Peyer's patch (tissue), 4 donors: ENCODE measurements around the gene PLCH1. TPM values are rescaled to one million over a fixed set of nuclear protein-coding genes. Genes with fewer than 3 reads are reported as not detected.

Experiments used
- DNase-seq, 3 donors: peaks; one replicate each; pipeline ENCODE4 v3.0.0-alpha.2; 2017 to 2019
- H3K27ac ChIP-seq, 4 donors: fragments of 200-600 bp; sonication (generic); one replicate each; pipeline ENCODE4 v1.5.1; 2016 to 2019
- H3K27me3 ChIP-seq, 2 donors: fragments of 200-600 bp; sonication (generic); one replicate each; pipeline ENCODE4 v1.5.1; 2019
- H3K36me3 ChIP-seq, 3 donors: fragments of 200-600 bp; sonication (generic); one replicate each; pipeline ENCODE4 v1.5.1; 2016 to 2019
- H3K4me1 ChIP-seq, 4 donors: fragments of 200-600 bp; sonication (generic); one replicate each; pipeline ENCODE4 v1.5.1; 2016 to 2019
- H3K4me3 ChIP-seq, 4 donors: fragments of 200-600 bp; sonication (generic); 1 replicate in 3 of 4; 2 replicates in 1 of 4; pipeline ENCODE4 v1.5.1; 2016 to 2019; ENCODE audit warnings: mild to moderate bottlenecking in 1 of 4
- H3K9me3 ChIP-seq, 4 donors: fragments of 200-600 bp; sonication (generic); one replicate each; pipeline ENCODE4 v1.5.1; 2016 to 2019; ENCODE audit warnings: mild to moderate bottlenecking in 1 of 4
- POLR2A ChIP-seq, 2 donors: fragments of 450-650 bp; IDR thresholded peaks; one replicate each; pipeline ENCODE4 v1.5.1; 2017; ENCODE audit warnings: antibody characterized with exemption in 2 of 2, mild to moderate bottlenecking in 2 of 2, moderate library complexity in 2 of 2
- total RNA-seq, 4 donors: library from RNA; depleted of rRNA; stranded (reverse); fragments of >200 nt; gene quantifications; one replicate each; pipeline ENCODE4 v1.1.0, GENCODE V29; 2016
- TF ChIP-seq, protein P1 (sequence below), 6 experiments: fragments of 450-650 bp in 4 of 6; fragments of 200-600 bp in 2 of 6; sonication (generic) in 1 of 6; IDR thresholded peaks; one replicate each; pipeline ENCODE4 v1.5.1; 2017 to 2019; ENCODE audit warnings: antibody characterized with exemption in 6 of 6, mild to moderate bottlenecking in 3 of 6, moderate library complexity in 1 of 6

The PLCH1 gene
- total RNA-seq, 4 donors from 2014 or later, result 8.3 to 19.1 (median 12.7) TPM

GRCh38 chr3:155528579-155528978, 216.3 kb downstream of the PLCH1 start:
- TF ChIP-seq, protein P1, sequence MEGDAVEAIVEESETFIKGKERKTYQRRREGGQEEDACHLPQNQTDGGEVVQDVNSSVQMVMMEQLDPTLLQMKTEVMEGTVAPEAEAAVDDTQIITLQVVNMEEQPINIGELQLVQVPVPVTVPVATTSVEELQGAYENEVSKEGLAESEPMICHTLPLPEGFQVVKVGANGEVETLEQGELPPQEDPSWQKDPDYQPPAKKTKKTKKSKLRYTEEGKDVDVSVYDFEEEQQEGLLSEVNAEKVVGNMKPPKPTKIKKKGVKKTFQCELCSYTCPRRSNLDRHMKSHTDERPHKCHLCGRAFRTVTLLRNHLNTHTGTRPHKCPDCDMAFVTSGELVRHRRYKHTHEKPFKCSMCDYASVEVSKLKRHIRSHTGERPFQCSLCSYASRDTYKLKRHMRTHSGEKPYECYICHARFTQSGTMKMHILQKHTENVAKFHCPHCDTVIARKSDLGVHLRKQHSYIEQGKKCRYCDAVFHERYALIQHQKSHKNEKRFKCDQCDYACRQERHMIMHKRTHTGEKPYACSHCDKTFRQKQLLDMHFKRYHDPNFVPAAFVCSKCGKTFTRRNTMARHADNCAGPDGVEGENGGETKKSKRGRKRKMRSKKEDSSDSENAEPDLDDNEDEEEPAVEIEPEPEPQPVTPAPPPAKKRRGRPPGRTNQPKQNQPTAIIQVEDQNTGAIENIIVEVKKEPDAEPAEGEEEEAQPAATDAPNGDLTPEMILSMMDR (IDR thresholded peaks at IDR 0.05), result no peak
- no peak for TF ChIP-seq POLR2A (IDR thresholded peaks at IDR 0.05)

DNA sequence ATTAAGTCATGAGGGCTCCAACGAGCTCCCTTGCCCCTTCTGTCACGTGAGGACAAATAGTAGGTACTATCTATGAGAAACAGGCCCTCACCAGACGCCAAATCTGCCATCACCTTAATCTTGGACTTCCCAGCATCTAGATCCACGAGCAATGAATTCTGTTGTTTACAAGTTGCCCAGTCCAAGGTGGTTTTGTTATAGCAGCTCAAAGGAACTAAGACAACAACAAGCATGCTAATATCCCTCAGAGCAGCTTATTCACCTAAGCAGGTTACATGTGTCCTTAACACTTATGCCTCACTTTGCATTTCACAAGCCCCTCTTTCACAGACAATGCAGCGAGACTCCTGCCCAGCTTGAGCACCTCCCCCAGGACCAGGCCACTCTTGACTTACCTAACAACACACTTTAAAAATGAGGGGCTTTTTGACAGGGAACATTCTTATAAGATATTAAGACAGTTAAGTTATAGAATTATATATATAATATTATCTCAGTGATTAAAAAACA, 219.5 kb downstream of the PLCH1 start:
- Histone ChIP-seq H3K9me3 (no peaks in the 10 kb centered on the region), H3K27ac (no peak overlapping the region), H3K4me3 (no peak overlapping the region), H3K27me3 (no peaks in the 10 kb centered on the region), H3K36me3 (peaks cover 0 to 3% (median 0%) of the 10 kb centered on the region in 3 donors), H3K4me1 (no peaks in the 10 kb centered on the region)
- no peak for TF ChIP-seq POLR2A (IDR thresholded peaks at IDR 0.05)
- TF ChIP-seq, protein P1 (IDR thresholded peaks at IDR 0.05), result no peak
- no peak for DNase-seq

More at GRCh38 chr3:155528579-155528978, 216.3 kb downstream of the PLCH1 start:
- H3K27ac ChIP-seq, result no peak overlapping the region
- peaks cover 0 to under 1% (median 0%) of the 10 kb centered on the region in 3 donors for H3K36me3 ChIP-seq
- no peaks in the 10 kb centered on the region for H3K9me3 ChIP-seq
- no peak overlapping the region for H3K4me3 ChIP-seq
- no peaks in the 10 kb centered on the region for H3K27me3 ChIP-seq
- H3K4me1 ChIP-seq, result no peaks in the 10 kb centered on the region
- no peak for DNase-seq

GRCh38 chr3:155520463-155520862, 224.4 kb downstream of the PLCH1 start:
- no peak for DNase-seq
- no peak for TF ChIP-seq POLR2A (IDR thresholded peaks at IDR 0.05)
- TF ChIP-seq, protein P1 (IDR thresholded peaks at IDR 0.05), result no peak
- Histone ChIP-seq H3K9me3 (no peaks in the 10 kb centered on the region), H3K4me1 (no peaks in the 10 kb centered on the region), H3K4me3 (no peak overlapping the region), H3K27ac (no peak overlapping the region), H3K36me3 (peaks cover 0 to 3% (median 0%) of the 10 kb centered on the region in 3 donors), H3K27me3 (no peaks in the 10 kb centered on the region)

DNA sequence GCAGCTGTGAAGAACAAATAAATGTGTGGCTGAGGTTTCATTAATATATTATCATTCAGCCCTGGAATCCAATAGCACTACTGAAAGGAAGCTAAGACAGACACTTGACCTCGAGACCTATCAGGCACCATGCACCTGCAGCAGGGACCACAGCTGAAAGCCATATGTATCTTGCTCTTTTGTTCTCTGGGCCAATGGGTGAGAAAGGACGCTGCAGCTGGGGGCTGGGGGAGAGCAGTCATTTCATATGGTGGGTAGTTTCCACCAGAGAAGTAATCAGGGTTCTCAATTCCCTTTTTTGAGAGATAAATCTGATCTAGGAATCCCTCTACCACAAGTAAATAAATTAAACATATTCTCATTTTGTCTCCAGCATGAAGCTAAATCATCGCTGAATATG, 225.8 kb downstream of the PLCH1 start:
- DNase-seq, result no peak
- H3K9me3 ChIP-seq, result no peaks in the 10 kb centered on the region
- H3K27me3 ChIP-seq, result no peaks in the 10 kb centered on the region
- H3K4me1 ChIP-seq, result no peaks in the 10 kb centered on the region
- peaks cover 0 to 4% (median 0%) of the 10 kb centered on the region in 3 donors for H3K36me3 ChIP-seq
- TF ChIP-seq POLR2A (IDR thresholded peaks at IDR 0.05), result no peak
- TF ChIP-seq, protein P1 (IDR thresholded peaks at IDR 0.05), result no peak
- no peak overlapping the region for H3K27ac ChIP-seq
- no peak overlapping the region for H3K4me3 ChIP-seq

- no peak for DNase-seq
- no peak overlapping the region for H3K4me3 ChIP-seq
- H3K27ac ChIP-seq, result no peak overlapping the region
- no peaks in the 10 kb centered on the region for H3K27me3 ChIP-seq
- no peaks in the 10 kb centered on the region for H3K9me3 ChIP-seq
- TF ChIP-seq, protein P1 (IDR thresholded peaks at IDR 0.05), result no peak
- no peak for TF ChIP-seq POLR2A (IDR thresholded peaks at IDR 0.05)
- H3K36me3 ChIP-seq, result peaks cover 0 to 8% (median 0%) of the 10 kb centered on the region in 3 donors
- no peaks in the 10 kb centered on the region for H3K4me1 ChIP-seq
These were observed 227.0 kb downstream of the PLCH1 start for GRCh38 chr3:155517903-155518302.

GRCh38 chr3:155516439-155516838, 228.4 kb downstream of the PLCH1 start:
- peaks cover 0 to 8% (median 0%) of the 10 kb centered on the region in 3 donors for H3K36me3 ChIP-seq
- H3K4me3 ChIP-seq, result no peak overlapping the region
- H3K4me1 ChIP-seq, result no peaks in the 10 kb centered on the region
- no peak for DNase-seq
- no peaks in the 10 kb centered on the region for H3K9me3 ChIP-seq
- TF ChIP-seq POLR2A (IDR thresholded peaks at IDR 0.05), result no peak
- TF ChIP-seq, protein P1 (IDR thresholded peaks at IDR 0.05), result no peak
- no peak overlapping the region for H3K27ac ChIP-seq
- no peaks in the 10 kb centered on the region for H3K27me3 ChIP-seq
